HEK293T (cell line): ENCODE results near the gene C1QC.

Source experiments
- ARNT ChIP-seq: fragments of 450-650 bp; IDR thresholded peaks from 2 replicates; pipeline ENCODE4 v1.6.1; 2017; ENCODE audit warnings: mild to moderate bottlenecking
- BHLHE40 ChIP-seq: fragments of 450-650 bp; IDR thresholded peaks from 2 replicates; pipeline ENCODE4 v1.6.1; 2016; ENCODE audit warnings: mild to moderate bottlenecking, moderate library complexity, borderline replicate concordance
- CTBP1 ChIP-seq: fragments of 450-650 bp; IDR thresholded peaks from 2 replicates; pipeline ENCODE4 v1.6.1; 2016; ENCODE audit warnings: borderline replicate concordance
- FOXK2 ChIP-seq: fragments of 450-650 bp; IDR thresholded peaks from 2 replicates; pipeline ENCODE4 v1.6.1; 2016; ENCODE audit warnings: mild to moderate bottlenecking
- FOXM1 ChIP-seq: fragments of 450-650 bp; IDR thresholded peaks from 2 replicates; pipeline ENCODE4 v1.6.1; 2017; ENCODE audit warnings: mild to moderate bottlenecking, borderline replicate concordance
- HDGF ChIP-seq: fragments of 450-650 bp; IDR thresholded peaks from 2 replicates; pipeline ENCODE4 v1.6.1; 2017; ENCODE audit warnings: antibody characterized with exemption, borderline replicate concordance
- L3MBTL2 ChIP-seq: fragments of 450-650 bp; conservative IDR thresholded peaks from 2 replicates; pipeline ENCODE4 v1.6.1; 2016; ENCODE audit warnings: mild to moderate bottlenecking
- SP1 ChIP-seq: fragments of 450-650 bp; IDR thresholded peaks from 2 replicates; pipeline ENCODE4 v1.6.1; 2017
- SUZ12 ChIP-seq: fragments of 450-650 bp; IDR thresholded peaks from 2 replicates; pipeline ENCODE4 v1.6.1; 2016; ENCODE audit warnings: mild to moderate bottlenecking
- TARDBP ChIP-seq: fragments of 450-650 bp; IDR thresholded peaks from 2 replicates; pipeline ENCODE4 v1.6.1; 2016
- ZNF384 ChIP-seq: fragments of 450-650 bp; IDR thresholded peaks from 2 replicates; pipeline ENCODE4 v1.6.1; 2016
- TF ChIP-seq, protein P1 (sequence below): fragments of 450-650 bp; IDR thresholded peaks from 2 replicates; pipeline ENCODE4 v1.6.1; 2016

DNA sequence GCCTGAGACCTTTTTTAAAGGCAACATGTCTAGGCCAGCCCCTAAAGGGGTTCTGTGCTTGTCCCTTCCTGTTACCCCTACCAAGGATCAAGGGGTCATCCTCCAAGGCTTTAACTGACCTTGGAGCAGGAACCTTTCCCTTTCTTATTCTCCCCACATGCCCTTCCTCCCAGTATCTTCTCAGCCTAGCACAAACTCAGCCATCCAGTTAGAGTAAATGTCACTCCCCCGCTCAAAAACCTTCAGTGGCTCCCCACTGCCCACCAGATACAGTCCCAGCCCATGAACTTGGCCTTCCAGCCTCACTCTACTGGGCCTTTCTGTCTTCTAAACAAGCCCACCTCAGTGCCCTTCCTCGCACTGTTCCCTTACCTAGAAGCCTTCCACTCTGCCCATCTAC, 18.4 kb downstream of the C1QC start:
- TF ChIP-seq ARNT (no peak), SP1 (no peak), FOXK2 (no peak), TARDBP (no peak), SUZ12 (no peak), ZNF384 (no peak), BHLHE40 (no peak), CTBP1 (no peak), HDGF (no peak), FOXM1 (no peak), L3MBTL2 (no peak)
- TF ChIP-seq, protein P1, sequence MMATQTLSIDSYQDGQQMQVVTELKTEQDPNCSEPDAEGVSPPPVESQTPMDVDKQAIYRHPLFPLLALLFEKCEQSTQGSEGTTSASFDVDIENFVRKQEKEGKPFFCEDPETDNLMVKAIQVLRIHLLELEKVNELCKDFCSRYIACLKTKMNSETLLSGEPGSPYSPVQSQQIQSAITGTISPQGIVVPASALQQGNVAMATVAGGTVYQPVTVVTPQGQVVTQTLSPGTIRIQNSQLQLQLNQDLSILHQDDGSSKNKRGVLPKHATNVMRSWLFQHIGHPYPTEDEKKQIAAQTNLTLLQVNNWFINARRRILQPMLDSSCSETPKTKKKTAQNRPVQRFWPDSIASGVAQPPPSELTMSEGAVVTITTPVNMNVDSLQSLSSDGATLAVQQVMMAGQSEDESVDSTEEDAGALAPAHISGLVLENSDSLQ, result no peak
